HEK293 (cell line): ENCODE results near the gene IER3IP1.

ENCODE experiments used
- CTCF ChIA-PET: fragments of 350-600 bp; formaldehyde crosslinking; extraction: SDS; loops from one replicate; lab custom pipeline; 2021; ENCODE audit warnings: antibody characterized with exemption; lab: Yijun Ruan, JAX
- POLR2A ChIA-PET: fragments of 300-600 bp; formaldehyde crosslinking; extraction: SDS; loops from one replicate; lab custom pipeline; 2020; ENCODE audit warnings: antibody characterized with exemption, inconsistent platforms; lab: Yijun Ruan, JAX
- H3K27ac ChIP-seq: fragments of 200-500 bp; sonication (Bioruptor generic); 2 replicates; pipeline ENCODE4 v1.5.1; 2014; ENCODE audit warnings: low read depth, low read length, control low read depth, inconsistent platforms; ENCODE audit errors: extremely low read depth
- H3K36me3 ChIP-seq, 2 experiments: fragments of 200-500 bp in 1 of 2; sonication (Bioruptor generic) in 1 of 2; 1 replicate in 1 of 2; 2 replicates in 1 of 2; pipeline ENCODE4 v1.5.1; 2014 to 2017; ENCODE audit warnings: inconsistent platforms in 2 of 2, low read length in 2 of 2; ENCODE audit not compliant: control insufficient read depth in 2 of 2, insufficient read depth in 1 of 2
- H3K4me1 ChIP-seq: fragments of 200-500 bp; sonication (Bioruptor generic); 2 replicates; pipeline ENCODE4 v1.5.1; 2014; ENCODE audit warnings: mild to moderate bottlenecking, low read length, inconsistent platforms; ENCODE audit not compliant: control insufficient read depth, insufficient read depth
- H3K4me3 ChIP-seq: 2 replicates; pipeline ENCODE4 v1.5.1; 2011; ENCODE audit warnings: low read depth, mild to moderate bottlenecking, control low read depth, low read length, moderate library complexity
- H3K9me3 ChIP-seq: fragments of 200-500 bp; sonication (Bioruptor generic); 2 replicates; pipeline ENCODE4 v1.5.1; 2014; ENCODE audit warnings: low read depth, low read length, inconsistent platforms; ENCODE audit not compliant: control insufficient read depth, insufficient read depth
- MYNN ChIP-seq: fragments of 450-650 bp; formaldehyde crosslinking; IDR thresholded peaks from 2 replicates; pipeline ENCODE4 v1.5.1; 2016; ENCODE audit warnings: missing biosample characterization, missing genetic modification characterization, borderline replicate concordance
- SP3 ChIP-seq: fragments of 450-650 bp; formaldehyde crosslinking; IDR thresholded peaks from 2 replicates; pipeline ENCODE4 v1.5.1; 2016; ENCODE audit warnings: missing biosample characterization, missing genetic modification characterization
- ZFP69B ChIP-seq: fragments of 450-650 bp; formaldehyde crosslinking; IDR thresholded peaks from 2 replicates; pipeline ENCODE4 v1.5.1; 2016; ENCODE audit warnings: missing biosample characterization, missing genetic modification characterization
- ZNF138 ChIP-seq: fragments of 450-650 bp; formaldehyde crosslinking; IDR thresholded peaks from 2 replicates; pipeline ENCODE4 v1.5.1; 2016; ENCODE audit warnings: missing biosample characterization, missing genetic modification characterization, borderline replicate concordance
- ZNF274 ChIP-seq, 2 experiments: fragments of 200-500 bp in 1 of 2; fragments of 450-650 bp in 1 of 2; sonication (Bioruptor generic) in 1 of 2; formaldehyde crosslinking in 1 of 2; IDR thresholded peaks; 2 replicates each; pipeline versions ENCODE4 v1.5.1 to v1.6.1; 2014 to 2016; ENCODE audit warnings: borderline replicate concordance in 1 of 2, inconsistent platforms in 1 of 2, low read length in 1 of 2, missing biosample characterization in 1 of 2, missing genetic modification characterization in 1 of 2
- ZNF473 ChIP-seq: fragments of 450-650 bp; formaldehyde crosslinking; IDR thresholded peaks from 2 replicates; pipeline ENCODE4 v1.5.1; 2017; ENCODE audit warnings: missing biosample characterization, missing genetic modification characterization
- ZNF518A ChIP-seq: fragments of 450-650 bp; formaldehyde crosslinking; conservative IDR thresholded peaks from 2 replicates; pipeline ENCODE4 v1.5.1; 2016; ENCODE audit warnings: low read depth, missing biosample characterization, missing genetic modification characterization
- ZNF521 ChIP-seq: fragments of 450-650 bp; formaldehyde crosslinking; IDR thresholded peaks from 2 replicates; pipeline ENCODE4 v1.5.1; 2017; ENCODE audit warnings: missing biosample characterization, mild to moderate bottlenecking, missing genetic modification characterization
- ZNF549 ChIP-seq: fragments of 450-650 bp; IDR thresholded peaks from 2 replicates; pipeline ENCODE4 v1.5.1; 2018; ENCODE audit warnings: missing biosample characterization, missing genetic modification characterization, mild to moderate bottlenecking, inconsistent platforms, moderate library complexity
- ZNF555 ChIP-seq: fragments of 450-650 bp; formaldehyde crosslinking; conservative IDR thresholded peaks from 2 replicates; pipeline ENCODE4 v1.5.1; 2017; ENCODE audit warnings: missing biosample characterization, mild to moderate bottlenecking, missing genetic modification characterization, inconsistent platforms
- ZNF660 ChIP-seq: fragments of 450-650 bp; IDR thresholded peaks from 2 replicates; pipeline ENCODE4 v1.5.1; 2018; ENCODE audit warnings: missing biosample characterization, mild to moderate bottlenecking, missing genetic modification characterization
- ZNF664 ChIP-seq: fragments of 450-650 bp; formaldehyde crosslinking; IDR thresholded peaks from 2 replicates; pipeline ENCODE4 v1.5.1; 2016; ENCODE audit warnings: missing biosample characterization, missing genetic modification characterization
- ZNF747 ChIP-seq: fragments of 450-650 bp; formaldehyde crosslinking; IDR thresholded peaks from 2 replicates; pipeline ENCODE4 v1.5.1; 2016; ENCODE audit warnings: missing biosample characterization, missing genetic modification characterization
- ZSCAN23 ChIP-seq: fragments of 450-650 bp; formaldehyde crosslinking; IDR thresholded peaks from 2 replicates; pipeline ENCODE4 v1.5.1; 2016; ENCODE audit warnings: missing biosample characterization, missing genetic modification characterization
- TF ChIP-seq, protein P1 (sequence below): fragments of 450-650 bp; formaldehyde crosslinking; IDR thresholded peaks from 2 replicates; pipeline ENCODE4 v1.5.1; 2016; ENCODE audit warnings: missing biosample characterization, missing genetic modification characterization
- TF ChIP-seq, protein P2 (sequence below): fragments of 450-650 bp; formaldehyde crosslinking; IDR thresholded peaks from 2 replicates; pipeline ENCODE4 v1.5.1; 2017; ENCODE audit warnings: missing biosample characterization, missing genetic modification characterization
- TF ChIP-seq, protein P3 (sequence below): fragments of 450-650 bp; formaldehyde crosslinking; IDR thresholded peaks from 2 replicates; pipeline ENCODE4 v1.5.1; 2016; ENCODE audit warnings: missing biosample characterization, missing genetic modification characterization, borderline replicate concordance

IER3IP1 gene

GRCh38 chr18:47108998-47109405 is 67.2 kb downstream of the IER3IP1 start (continued):
- TF ChIP-seq, protein P1, sequence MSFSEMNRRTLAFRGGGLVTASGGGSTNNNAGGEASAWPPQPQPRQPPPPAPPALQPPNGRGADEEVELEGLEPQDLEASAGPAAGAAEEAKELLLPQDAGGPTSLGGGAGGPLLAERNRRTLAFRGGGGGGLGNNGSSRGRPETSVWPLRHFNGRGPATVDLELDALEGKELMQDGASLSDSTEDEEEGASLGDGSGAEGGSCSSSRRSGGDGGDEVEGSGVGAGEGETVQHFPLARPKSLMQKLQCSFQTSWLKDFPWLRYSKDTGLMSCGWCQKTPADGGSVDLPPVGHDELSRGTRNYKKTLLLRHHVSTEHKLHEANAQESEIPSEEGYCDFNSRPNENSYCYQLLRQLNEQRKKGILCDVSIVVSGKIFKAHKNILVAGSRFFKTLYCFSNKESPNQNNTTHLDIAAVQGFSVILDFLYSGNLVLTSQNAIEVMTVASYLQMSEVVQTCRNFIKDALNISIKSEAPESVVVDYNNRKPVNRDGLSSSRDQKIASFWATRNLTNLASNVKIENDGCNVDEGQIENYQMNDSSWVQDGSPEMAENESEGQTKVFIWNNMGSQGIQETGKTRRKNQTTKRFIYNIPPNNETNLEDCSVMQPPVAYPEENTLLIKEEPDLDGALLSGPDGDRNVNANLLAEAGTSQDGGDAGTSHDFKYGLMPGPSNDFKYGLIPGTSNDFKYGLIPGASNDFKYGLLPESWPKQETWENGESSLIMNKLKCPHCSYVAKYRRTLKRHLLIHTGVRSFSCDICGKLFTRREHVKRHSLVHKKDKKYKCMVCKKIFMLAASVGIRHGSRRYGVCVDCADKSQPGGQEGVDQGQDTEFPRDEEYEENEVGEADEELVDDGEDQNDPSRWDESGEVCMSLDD: no peak
- TF ChIP-seq ZNF747 (tag by site-specific recombination): no peak
- TF ChIP-seq ZNF274 (IDR thresholded peaks at IDR 0.05; ENCODE audit: low read length): no peak
- TF ChIP-seq ZNF274 (tag by site-specific recombination; IDR thresholded peaks at IDR 0.05; ENCODE audit: borderline replicate concordance): no peak
- no peak for TF ChIP-seq ZNF138
- no peak for TF ChIP-seq SP3
- TF ChIP-seq, all 188 proteins: peak for 0

- H3K4me3 ChIP-seq: no peak overlapping the region
- ChIA-PET CTCF (no interaction called here), POLR2A (no interaction called here)
- H3K9me3 ChIP-seq: no peaks in the 10 kb centered on the region
- no peak overlapping the region for H3K27ac ChIP-seq
- TF ChIP-seq ZSCAN23 (tag by site-specific recombination) (no peak), ZNF518A (tag by site-specific recombination) (no peak), ZNF660 (tag by site-specific recombination) (no peak), ZFP69B (tag by site-specific recombination) (no peak), ZNF521 (no peak), ZNF555 (tag by site-specific recombination) (no peak), ZNF664 (tag by site-specific recombination) (no peak), ZNF473 (tag by site-specific recombination) (no peak), ZNF549 (tag by site-specific recombination) (no peak), MYNN (no peak)
- TF ChIP-seq, protein P2, sequence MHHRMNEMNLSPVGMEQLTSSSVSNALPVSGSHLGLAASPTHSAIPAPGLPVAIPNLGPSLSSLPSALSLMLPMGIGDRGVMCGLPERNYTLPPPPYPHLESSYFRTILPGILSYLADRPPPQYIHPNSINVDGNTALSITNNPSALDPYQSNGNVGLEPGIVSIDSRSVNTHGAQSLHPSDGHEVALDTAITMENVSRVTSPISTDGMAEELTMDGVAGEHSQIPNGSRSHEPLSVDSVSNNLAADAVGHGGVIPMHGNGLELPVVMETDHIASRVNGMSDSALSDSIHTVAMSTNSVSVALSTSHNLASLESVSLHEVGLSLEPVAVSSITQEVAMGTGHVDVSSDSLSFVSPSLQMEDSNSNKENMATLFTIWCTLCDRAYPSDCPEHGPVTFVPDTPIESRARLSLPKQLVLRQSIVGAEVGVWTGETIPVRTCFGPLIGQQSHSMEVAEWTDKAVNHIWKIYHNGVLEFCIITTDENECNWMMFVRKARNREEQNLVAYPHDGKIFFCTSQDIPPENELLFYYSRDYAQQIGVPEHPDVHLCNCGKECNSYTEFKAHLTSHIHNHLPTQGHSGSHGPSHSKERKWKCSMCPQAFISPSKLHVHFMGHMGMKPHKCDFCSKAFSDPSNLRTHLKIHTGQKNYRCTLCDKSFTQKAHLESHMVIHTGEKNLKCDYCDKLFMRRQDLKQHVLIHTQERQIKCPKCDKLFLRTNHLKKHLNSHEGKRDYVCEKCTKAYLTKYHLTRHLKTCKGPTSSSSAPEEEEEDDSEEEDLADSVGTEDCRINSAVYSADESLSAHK: no peak
- TF ChIP-seq, protein P1: no peak
- TF ChIP-seq, protein P3, sequence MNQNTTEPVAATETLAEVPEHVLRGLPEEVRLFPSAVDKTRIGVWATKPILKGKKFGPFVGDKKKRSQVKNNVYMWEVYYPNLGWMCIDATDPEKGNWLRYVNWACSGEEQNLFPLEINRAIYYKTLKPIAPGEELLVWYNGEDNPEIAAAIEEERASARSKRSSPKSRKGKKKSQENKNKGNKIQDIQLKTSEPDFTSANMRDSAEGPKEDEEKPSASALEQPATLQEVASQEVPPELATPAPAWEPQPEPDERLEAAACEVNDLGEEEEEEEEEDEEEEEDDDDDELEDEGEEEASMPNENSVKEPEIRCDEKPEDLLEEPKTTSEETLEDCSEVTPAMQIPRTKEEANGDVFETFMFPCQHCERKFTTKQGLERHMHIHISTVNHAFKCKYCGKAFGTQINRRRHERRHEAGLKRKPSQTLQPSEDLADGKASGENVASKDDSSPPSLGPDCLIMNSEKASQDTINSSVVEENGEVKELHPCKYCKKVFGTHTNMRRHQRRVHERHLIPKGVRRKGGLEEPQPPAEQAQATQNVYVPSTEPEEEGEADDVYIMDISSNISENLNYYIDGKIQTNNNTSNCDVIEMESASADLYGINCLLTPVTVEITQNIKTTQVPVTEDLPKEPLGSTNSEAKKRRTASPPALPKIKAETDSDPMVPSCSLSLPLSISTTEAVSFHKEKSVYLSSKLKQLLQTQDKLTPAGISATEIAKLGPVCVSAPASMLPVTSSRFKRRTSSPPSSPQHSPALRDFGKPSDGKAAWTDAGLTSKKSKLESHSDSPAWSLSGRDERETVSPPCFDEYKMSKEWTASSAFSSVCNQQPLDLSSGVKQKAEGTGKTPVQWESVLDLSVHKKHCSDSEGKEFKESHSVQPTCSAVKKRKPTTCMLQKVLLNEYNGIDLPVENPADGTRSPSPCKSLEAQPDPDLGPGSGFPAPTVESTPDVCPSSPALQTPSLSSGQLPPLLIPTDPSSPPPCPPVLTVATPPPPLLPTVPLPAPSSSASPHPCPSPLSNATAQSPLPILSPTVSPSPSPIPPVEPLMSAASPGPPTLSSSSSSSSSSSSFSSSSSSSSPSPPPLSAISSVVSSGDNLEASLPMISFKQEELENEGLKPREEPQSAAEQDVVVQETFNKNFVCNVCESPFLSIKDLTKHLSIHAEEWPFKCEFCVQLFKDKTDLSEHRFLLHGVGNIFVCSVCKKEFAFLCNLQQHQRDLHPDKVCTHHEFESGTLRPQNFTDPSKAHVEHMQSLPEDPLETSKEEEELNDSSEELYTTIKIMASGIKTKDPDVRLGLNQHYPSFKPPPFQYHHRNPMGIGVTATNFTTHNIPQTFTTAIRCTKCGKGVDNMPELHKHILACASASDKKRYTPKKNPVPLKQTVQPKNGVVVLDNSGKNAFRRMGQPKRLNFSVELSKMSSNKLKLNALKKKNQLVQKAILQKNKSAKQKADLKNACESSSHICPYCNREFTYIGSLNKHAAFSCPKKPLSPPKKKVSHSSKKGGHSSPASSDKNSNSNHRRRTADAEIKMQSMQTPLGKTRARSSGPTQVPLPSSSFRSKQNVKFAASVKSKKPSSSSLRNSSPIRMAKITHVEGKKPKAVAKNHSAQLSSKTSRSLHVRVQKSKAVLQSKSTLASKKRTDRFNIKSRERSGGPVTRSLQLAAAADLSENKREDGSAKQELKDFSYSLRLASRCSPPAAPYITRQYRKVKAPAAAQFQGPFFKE (tag by site-specific recombination): no peak
- H3K36me3 ChIP-seq: peaks cover 16 to 72% of the 10 kb centered on the region in 2 experiments; a peak in 2 of 3 replicates
- H3K4me1 ChIP-seq: no peaks in the 10 kb centered on the region
These were observed 67.8 kb downstream of the IER3IP1 start for GRCh38 chr18:47108373-47108772.
